Myocyte (in vitro differentiated cells): ENCODE measurements around the gene PLCB1. TPM values are rescaled to one million over a fixed set of nuclear protein-coding genes. Genes with fewer than 3 reads are reported as not detected.

Experiments used
- DNase-seq: peaks from one replicate; pipeline ENCODE4 v3.0.0-alpha.2; 2012; ENCODE audit warnings: low read depth
- total RNA-seq: library from RNA; depleted of rRNA; stranded (reverse); fragments of >200 nt; gene quantifications from 2 replicates; pipeline ENCODE4 v1.2.3, GENCODE V29; 2014

PLCB1 gene
- total RNA-seq, 1 donor from 2014 or later = 0.29 TPM

DNA sequence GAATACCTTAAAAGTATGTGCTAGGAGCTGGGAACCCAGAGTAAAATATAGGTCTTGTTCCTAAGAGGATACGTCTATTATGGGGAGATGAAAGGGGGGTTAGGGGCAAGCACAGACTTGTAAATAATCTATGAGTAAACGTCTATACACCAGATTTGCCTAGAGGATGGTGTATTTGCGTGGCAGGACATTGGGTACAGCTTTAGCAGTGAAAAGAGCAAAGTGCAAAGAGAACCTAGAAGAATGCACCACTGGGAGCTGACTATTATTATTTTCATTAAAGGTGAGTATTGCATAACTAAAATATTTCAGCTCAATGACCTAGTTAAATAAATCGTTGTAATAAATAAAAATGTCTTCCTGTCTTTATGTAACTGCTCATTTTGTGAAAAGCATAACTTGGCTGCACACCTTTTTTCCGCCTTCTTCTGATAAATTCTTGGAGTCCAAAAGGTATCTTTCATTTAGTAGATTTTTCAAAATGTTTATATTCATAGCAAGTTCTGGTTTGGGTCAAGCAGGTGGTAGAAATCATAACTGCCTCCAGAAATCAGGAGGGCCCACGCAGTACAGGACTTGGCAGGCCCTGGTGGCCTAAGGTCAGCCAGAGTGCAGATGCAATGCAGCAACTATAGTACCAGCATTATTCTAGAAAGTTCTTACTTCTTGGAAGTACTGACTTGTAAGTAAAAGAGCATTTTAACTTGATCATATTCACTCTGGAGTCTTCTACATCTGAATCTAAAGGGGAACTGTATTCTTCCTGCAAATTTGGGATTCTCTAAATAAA, 357.2 kb downstream of the PLCB1 start:
- DNase-seq = no peak

DNA sequence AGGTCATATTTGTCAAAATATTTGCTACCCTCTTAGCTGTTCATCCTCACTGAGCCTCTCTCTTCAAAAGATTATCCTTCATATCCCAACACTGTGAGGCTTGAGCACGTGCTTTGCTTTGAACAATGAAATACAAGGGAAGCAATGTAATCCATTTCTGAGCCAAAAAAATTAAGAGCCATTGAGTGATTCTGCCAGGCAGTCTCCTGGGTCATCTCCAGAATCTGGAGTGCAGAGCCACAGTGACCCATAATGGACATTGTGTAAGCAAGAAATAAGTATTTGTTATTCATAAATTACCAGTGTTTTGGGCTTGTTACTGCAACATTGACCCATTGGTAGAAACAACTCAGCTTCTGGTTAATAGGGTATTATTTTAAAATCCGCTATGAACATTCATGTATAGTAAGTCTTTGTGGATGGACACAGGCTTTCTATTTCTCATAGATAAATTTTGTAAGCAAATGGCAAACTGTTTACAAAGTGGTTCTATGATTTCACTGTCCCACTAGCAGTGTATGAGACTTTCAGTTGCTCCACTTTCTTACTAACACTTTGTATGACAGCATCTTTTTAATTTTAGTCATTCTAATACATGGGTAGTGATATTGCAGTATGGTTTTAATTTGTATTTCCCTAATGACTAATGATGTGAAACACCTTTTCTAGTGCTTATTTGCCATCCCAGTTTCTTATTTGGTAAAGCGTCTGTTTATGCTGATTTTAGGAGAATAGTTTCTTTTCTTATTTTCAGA, 358.2 kb downstream of the PLCB1 start:
- no peak for DNase-seq

DNA sequence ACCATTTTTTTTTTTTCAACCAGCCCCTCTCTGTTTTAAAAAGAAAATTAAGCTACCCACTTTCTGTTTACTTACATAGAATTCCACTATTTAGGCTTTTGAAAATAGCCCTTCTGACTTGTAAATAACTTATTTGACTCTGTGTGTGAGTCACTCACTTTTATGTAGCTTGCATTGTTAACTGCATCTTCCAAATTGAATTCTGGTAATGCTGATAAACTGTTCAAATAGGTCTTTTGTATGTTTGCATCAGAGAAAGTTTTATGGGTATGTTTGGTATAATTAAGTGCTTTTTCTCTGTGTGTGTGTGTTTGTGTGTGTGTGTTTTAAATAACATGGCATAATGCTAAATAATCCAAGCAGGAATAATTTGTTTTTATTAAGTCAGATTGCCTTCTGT, 360.1 kb downstream of the PLCB1 start:
- no peak for DNase-seq

DNA sequence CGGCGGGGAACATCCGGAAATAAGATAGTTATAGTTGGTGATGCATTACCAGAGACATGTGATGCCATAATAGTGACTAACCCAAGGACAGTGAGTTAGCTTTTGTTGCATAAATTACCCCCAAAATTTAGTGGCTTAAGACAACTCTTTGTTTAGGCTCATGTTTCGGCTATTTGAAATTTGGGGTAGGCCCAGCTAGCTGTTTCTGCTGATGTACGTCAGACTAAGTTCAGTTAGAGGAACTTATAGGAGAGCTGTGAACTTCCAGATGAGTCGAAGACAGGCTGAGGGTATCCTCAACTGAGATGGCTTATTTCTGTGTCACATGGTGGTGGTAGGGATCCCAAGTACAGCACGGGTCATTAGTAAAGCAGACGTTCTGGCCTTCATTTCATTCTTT, 366.5 kb downstream of the PLCB1 start:
- no peak for DNase-seq

DNA sequence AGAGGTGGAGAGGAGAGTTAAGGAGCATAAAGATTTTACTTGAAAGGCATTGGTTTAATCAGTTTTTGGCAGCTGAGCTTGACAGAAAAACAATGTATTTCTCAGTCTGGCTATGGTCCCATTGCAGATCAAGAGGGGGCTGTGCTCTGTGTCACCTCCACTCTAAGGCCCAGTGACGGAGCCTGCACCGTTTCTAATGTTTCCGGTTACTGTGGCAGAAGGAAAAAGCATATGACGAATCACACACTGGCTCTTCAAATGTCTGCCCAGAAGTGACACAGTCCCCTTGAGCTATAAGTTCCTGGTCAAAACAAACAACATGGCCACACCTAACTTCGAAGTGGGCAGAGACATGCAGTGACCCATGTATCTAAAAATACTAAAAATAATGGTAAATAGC, 372.0 kb downstream of the PLCB1 start:
- no peak for DNase-seq

DNA sequence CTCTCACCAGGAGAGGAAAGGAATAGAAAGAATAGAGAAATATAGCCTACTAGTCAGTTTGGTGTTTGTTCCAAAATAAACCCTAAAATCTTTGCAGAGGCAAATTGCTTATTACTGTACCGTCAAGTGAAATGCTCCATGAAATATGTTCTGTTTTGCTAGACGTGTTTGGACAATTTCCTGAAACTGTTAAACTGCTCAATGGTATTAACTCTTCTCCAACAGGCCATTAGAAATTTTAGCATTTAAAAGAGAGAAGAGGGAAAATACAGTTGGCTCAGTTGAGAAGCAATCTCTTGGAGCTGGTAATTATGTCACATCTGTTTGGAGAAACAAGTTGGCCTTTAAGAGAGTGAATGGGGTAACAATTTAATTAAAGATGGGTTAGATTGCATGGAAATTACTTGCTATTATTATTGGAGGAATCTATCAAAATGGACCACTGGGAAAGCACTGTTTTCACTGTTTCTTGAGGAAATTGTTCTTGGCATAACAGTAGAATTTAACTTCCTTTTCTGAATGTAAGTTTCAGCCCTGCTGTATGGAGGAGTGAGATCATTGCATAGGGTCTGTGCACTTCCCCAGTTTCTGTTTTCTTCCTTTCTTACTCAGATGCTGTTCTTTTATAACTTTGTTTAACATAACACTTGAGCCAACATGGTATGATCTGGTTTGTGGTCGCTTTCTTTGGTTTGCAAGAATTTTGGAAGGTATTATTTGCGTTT, 373.6 kb downstream of the PLCB1 start:
- DNase-seq = no peak

DNA sequence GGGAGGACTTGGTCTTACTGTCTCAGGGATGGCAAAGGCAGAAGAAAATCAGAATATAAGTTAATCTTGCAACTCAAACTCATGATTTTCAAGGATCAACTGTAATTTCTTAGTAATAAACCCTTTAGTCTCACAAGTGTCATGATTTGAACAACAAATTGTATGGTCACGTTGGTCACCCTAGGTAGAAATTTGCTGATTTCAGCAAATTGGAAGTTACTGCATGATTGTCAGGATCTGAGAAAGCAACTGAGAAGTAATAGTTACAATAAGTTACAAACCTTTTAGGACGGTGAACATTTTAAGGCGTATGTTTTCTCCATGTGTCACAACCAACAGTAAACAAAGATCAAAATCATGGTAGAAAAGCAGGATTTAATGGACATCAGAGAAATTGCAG, 375.2 kb downstream of the PLCB1 start:
- DNase-seq = no peak

DNA sequence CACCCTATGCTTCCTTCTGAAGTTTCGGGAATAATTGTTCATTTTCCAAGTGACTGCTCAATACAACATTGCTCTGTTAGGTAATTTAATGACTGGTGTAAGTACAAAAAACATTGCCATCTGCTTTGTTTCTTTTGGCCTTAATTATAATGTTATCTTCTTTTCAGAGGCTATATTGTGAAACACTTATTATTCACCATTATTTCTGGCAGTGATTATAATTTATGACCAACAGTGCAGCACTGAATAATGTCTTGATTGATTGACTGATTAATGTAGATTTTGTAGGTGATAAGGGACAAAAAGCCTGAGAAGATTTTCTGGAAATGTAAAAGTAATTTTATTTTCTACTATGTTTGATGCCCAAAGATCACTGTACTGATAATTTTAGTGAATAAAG, 377.7 kb downstream of the PLCB1 start:
- DNase-seq = no peak

DNA sequence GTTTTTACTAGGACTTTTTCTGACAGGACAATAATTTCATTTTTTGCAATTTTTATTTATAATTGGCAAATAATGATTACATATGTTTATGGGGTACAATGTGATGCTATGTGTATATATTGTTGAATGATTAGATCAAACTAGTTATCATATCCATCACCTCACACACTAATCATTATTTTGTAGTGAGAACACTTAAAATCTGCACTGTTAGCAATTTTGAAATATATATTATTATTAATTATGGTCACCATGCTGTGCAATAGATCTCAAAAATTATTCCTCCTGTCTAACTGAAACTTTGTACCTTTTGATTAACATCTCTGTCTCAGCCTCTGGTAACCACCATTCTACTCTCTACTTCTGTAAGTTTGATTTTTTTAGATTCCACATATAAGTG, 378.7 kb downstream of the PLCB1 start:
- no peak for DNase-seq

DNA sequence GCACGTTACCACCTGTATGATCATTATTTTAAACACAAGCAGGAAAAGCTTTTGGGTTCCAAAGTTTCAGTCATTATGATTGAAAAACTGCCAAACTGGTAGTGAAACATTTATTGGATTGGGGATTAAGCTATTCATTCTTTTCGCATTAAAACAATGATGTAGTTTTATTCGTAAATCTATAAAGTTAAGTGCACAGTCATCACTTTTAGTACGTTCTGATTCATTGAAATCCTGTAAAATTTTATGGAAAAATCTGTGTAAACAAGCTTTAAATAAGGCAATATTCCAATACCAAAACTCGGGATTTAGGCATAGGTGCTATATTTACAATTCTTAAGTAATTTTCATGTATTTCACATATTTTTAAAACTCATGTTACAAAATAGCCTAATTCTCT, 379.9 kb downstream of the PLCB1 start:
- DNase-seq = no peak

DNA sequence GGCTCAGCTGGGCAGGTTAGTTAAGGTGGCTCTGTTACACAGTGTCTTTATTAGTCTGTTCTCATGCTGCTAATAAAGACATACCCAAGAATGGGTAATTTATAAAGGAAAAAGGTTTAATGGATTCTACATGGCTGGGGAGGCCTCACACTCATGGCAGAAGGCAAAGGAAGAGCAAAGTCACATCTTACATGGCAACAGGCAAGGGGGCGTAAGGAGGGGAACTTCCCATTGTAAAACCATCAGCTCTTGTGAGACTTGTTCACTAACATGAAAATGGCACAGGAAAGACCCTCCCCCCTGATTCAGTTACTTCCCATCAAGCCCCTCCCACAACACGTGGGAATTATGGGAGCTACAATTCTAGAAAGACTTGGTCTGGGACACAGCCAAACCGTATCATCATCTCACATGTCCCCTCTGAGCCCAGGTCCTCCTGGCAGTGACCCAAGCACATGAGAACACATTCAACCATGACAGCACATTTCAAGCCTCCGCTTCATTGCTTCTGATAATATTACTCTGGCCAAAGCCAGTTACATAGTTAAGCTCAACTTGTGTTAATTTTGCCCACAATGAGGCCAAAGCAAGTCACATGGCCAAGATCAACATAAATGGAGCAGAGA, 383.9 kb downstream of the PLCB1 start:
- DNase-seq = no peak

DNA sequence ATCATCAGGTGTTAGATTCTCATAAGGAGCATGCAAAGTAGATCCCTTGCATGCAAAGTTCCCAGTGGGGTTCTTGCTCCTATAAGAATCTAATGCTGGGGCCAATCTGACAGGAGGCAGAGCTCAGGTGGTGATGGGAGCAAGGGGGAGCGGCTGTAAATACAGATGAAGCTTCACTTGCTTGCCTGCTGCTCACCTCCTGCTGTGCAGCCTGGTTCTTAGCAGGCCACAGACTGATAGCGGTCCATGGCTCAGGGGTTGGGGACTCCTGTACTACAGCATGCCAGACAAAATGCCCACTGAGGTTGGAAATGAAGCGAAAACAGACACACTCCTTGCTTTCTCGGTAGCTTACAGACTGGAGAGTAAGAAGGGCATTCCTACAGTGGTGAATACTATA, 386.8 kb downstream of the PLCB1 start:
- DNase-seq = no peak

DNA sequence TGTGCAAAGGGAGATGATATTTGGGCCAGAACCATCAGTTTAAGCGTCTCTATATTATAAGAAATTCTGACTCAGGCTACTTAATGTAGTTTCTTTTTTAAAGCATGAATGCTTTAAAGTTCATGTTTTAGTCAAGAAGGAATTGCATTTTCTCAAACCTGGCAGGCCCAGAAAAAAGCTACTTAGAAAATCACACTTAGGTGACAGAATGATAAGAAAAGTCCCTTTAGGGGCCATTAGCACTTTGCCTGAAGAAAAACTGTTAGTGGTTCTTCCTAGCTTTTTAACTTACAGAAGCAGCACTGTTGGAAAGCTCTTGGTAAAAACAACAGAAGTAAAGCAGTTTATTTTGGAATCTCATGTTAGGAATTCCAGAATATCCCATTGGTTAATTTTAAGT, 387.8 kb downstream of the PLCB1 start:
- no peak for DNase-seq

DNA sequence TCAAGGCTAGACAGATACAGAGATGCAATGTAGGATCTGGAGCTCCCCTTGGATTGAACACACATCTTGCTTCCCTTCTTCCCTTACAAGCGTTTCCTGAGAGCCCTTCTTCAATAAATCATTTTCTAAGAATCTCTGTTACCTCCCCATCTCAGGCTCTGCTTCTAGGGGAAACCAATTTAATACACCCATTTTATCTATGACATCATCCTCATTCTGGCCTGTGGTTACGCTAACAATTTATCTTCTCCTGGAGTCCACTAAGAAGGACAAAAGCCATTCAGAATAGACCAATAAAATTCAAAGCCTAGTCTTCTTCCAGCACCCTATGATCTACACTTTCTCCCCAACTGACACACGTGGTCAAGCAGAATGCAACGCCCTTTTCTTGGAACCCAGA, 390.1 kb downstream of the PLCB1 start:
- DNase-seq = no peak

DNA sequence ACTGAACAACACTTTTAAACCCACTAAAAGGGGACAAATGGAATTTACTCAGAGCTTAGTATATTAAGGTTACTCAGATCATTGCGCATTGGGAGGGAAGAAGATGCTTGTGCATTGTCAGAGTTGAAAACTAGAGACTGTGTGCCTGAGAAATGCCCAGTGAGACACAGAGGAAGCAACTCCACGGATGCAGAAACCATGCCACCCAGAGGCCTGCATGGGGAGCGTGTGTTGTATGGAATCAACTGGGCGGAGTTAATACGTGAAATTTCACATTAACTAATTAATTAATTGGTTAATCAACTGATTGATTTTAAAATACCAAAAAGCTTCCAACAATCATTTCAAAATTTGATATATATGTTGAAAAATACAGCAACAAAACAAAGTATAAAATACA, 391.6 kb downstream of the PLCB1 start:
- DNase-seq = no peak

DNA sequence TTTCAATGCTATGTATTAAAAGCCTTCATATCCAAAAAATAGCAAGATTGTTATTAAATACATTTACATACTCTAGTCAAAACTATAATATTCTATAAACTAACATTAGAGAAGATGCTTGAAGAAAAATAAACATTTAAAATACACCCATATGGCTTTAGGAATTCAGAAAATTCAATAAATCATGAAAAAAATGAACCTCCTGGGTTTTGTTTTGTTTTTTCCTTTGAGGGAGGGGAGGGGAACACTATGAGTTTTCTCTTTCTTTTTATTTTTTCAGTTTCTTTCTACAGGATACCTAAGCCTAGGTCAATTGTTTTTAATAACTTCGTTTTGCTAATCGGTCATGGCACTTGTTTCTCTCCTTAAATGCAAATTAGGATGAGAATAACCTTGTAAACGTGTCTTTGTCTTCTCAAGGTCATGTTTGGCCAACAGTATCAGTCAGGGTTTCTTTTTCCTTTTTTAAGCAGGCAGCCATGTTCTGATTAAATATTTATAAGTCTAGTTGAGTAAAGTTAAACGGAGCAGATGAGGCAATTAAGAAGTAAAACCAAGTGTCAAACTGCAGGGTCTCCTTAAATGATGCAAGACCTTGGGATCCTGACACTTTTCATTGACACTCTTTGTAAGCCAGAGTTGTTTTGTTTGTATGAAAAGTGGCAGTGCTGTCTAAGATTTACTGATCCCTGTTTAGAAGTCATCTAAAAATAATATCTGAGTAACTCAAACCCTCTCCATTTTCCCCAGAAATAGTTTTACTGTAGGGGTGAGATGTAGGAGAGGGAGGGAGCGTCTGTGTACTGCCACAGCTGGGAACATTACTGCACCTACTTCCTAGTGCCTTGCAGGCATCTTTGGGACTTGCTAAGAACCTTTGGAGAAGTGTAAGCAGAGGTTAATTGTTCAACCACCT, 392.3 kb downstream of the PLCB1 start:
- DNase-seq = no peak

DNA sequence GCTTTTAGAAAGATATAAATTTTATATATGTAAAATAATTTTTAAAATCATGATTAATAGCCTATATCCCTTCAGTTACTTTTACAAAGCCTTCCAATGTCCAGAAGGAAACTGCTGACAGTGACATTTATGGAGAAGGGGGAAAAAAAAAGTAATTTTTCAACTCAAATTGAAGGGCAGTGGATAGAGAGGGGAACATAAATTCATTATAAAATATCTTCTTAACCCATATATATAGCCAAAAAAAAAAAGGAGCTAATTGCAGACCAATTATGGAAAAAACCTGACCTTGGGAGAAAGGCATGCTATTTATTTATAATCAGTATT, 392.9 kb downstream of the PLCB1 start:
- no peak for DNase-seq

DNA sequence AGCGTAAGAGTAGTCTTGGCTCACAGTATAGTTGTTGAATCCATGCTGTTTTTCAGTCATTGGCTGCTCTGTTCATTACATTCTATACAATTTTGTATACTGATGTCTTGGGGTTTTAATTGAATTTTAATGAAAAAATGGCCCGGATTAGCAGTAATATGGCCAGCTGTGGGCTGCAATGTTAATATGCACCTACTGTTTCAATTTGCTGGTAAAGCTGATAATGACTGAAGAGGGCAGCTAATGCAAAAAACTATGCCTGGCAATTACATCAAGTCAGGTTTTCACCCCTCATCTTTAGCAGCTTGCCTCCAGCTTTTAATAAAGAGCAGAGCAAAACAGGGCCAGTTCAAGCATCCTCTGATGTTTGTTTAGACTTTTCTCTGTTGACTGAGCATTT, 394.5 kb downstream of the PLCB1 start:
- no peak for DNase-seq

DNA sequence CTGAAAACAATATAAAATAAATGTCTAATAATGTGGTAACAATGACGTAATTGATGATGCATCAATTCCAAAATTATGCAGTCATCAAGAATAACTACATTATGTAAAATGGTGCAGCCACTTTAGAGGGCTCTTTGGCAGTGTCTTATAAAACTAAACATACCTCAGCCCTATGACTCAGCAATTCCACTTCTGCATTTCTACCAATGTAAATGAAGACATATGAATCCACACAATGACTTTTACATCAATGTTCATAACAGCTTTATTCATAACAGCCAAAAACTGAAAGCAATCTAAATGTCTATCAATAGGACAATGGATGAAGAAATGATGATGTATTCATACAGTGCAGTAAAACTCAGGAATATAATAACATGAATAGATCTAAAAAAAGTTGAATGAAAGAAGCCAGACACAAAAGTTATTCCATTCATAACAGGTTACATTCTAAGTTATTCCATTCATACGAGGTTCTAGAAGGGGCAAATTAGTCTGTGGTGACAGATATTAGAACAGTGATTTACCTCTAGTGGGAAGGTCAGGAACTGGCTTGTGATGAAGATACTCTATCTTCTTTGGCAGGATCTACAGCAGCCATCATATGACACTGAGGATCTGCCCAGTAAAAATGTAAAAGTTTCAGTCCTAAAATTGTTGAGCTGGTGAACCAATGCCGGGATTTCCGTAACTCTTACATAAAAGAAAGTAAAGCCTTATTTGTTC, 396.1 kb downstream of the PLCB1 start:
- no peak for DNase-seq

DNA sequence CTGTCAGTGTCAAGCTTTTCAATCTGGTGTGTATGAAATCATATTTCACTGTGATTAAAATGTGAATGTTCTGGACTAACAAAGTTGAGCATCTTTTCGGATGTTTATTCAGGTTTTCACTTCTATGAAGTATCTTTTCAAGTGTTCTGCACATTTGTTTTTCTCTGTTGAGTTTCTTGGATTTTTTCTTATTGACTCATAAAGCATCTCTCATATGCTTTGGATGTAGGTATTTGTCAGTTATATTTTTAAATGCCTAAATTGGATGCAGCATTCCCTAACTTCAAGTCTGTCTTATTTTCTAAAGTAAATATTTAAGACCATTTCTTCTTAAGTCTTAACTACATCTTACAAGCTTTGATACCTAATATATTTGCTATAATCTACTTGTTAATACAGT, 398.0 kb downstream of the PLCB1 start:
- DNase-seq = no peak
